ENCODE measurements around the gene ADAMTSL1.

ADAMTSL1 gene

DNA sequence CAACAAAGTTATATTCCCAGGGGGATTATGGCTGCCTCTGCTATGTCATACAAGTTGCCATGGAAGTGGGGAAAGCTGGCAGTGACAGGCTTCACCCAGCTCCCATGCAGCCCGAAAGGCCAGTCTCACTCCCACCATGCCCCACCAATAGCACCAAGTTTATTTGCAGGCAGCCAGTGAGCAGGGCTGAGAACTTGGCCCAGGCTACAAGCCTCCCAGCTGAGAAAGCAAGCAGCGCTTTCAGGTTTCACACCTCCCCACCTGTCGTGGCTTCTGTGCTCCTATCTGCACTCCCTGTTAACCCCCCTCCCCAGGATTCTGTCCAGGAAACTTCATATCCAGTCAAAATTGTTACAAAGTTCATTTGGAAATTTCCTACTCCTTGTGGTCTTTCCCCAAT, 404.0 kb downstream of the ADAMTSL1 start:
- no peak overlapping the region for H3K27ac ChIP-seq (ENCODE audit: insufficient read depth, low read depth, low read length, poor library complexity, severe bottlenecking)
- H3K4me3 ChIP-seq (ENCODE audit: insufficient read depth, low read depth, low read length), result no peak overlapping the region
- no peaks in the 10 kb centered on the region for H3K27me3 ChIP-seq (ENCODE audit: control insufficient read depth, insufficient read depth, low read length, poor library complexity, severe bottlenecking)
- 93 to 94% methylated on average over 3 of the region's 3 CpGs for WGBS, 2 experiments
- H3K4me1 ChIP-seq (ENCODE audit: control insufficient read depth, insufficient read depth, low read length), result no peaks in the 10 kb centered on the region
- H3K36me3 ChIP-seq (ENCODE audit: control insufficient read depth, insufficient read depth, low read length), result no peaks in the 10 kb centered on the region
- H3K9me3 ChIP-seq (ENCODE audit: control insufficient read depth, low read length), result no peaks in the 10 kb centered on the region

DNA sequence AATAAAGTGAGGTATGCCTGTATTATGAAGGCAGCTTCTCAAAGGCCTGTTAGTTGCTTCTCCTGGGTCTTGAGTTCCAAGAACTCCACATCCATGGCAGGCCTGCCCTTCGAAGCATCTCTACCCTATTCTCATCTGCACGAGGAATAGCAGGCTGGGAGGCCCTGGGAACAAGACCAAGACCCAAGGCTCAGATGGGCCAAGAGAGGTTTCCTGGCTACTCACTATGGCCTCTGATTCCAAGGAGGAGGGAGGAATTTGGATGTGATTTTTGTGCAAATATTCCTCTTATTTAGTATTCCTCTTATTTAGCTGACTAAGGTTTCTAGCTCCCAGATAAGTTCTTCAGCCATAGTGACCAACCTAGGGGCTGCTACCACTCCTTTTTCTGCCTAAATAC, 407.8 kb downstream of the ADAMTSL1 start:
- Histone ChIP-seq H3K36me3 (ENCODE audit: control insufficient read depth, insufficient read depth, low read length) (no peaks in the 10 kb centered on the region), H3K4me1 (ENCODE audit: control insufficient read depth, insufficient read depth, low read length) (no peaks in the 10 kb centered on the region), H3K27ac (ENCODE audit: insufficient read depth, low read depth, low read length, poor library complexity, severe bottlenecking) (no peak overlapping the region), H3K27me3 (ENCODE audit: control insufficient read depth, insufficient read depth, low read length, poor library complexity, severe bottlenecking) (no peaks in the 10 kb centered on the region), H3K4me3 (ENCODE audit: insufficient read depth, low read depth, low read length) (no peak overlapping the region), H3K9me3 (ENCODE audit: control insufficient read depth, low read length) (peaks cover 3% of the 10 kb centered on the region)
- 91% methylated on average over 2 of the region's 2 CpGs for WGBS, 2 experiments

DNA sequence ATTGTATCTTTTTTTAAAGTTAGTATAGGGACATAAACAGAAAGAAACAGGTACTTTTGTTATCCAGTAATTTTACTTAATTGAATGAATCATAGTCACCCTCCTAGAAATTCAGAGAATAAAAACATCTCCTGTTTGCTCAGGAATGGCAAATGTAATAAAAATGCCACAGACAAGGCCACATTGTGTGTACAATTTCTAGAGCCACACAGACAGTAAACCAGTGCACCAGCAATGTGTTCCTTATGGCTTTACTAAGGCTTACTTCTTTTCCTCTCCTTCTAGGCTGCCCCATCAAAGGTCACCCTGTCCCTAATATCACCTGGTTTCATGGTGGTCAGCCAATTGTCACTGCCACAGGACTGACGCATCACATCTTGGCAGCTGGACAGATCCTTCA, 413.6 kb downstream of the ADAMTSL1 start:
- 99 to 100% methylated on average over 1 of the region's 1 CpG for WGBS, 2 experiments
- peaks cover 3% of the 10 kb centered on the region for H3K9me3 ChIP-seq (ENCODE audit: control insufficient read depth, low read length)
- H3K4me1 ChIP-seq (ENCODE audit: control insufficient read depth, insufficient read depth, low read length), result peaks cover 5% of the 10 kb centered on the region
- H3K36me3 ChIP-seq (ENCODE audit: control insufficient read depth, insufficient read depth, low read length), result no peaks in the 10 kb centered on the region
- no peak overlapping the region for H3K4me3 ChIP-seq (ENCODE audit: insufficient read depth, low read depth, low read length)
- no peak overlapping the region for H3K27ac ChIP-seq (ENCODE audit: insufficient read depth, low read depth, low read length, poor library complexity, severe bottlenecking)
- H3K27me3 ChIP-seq (ENCODE audit: control insufficient read depth, insufficient read depth, low read length, poor library complexity, severe bottlenecking), result no peaks in the 10 kb centered on the region

DNA sequence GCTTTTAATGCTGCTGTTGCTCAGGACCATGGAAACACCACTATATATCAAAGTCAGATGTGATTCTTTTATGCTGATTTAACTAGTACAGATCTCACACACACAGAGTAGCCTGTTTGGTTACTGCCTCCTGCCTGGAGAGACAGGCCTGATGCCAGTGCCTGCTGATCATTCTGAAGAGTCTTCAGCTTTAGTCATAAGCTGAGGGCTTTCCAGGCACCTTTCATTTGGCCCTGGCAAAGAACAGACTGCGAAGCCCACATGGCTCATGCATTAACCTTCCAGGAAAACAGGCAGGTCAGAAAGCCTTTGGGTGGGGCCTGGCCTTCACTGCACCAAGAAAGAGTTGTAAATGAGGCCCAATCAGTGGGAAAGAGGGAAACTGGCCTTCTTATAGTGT, 414.3 kb downstream of the ADAMTSL1 start:
- Histone ChIP-seq H3K27ac (ENCODE audit: insufficient read depth, low read depth, low read length, poor library complexity, severe bottlenecking) (no peak overlapping the region), H3K9me3 (ENCODE audit: control insufficient read depth, low read length) (peaks cover 3% of the 10 kb centered on the region), H3K27me3 (ENCODE audit: control insufficient read depth, insufficient read depth, low read length, poor library complexity, severe bottlenecking) (no peaks in the 10 kb centered on the region), H3K4me1 (ENCODE audit: control insufficient read depth, insufficient read depth, low read length) (peaks cover 5% of the 10 kb centered on the region), H3K4me3 (ENCODE audit: insufficient read depth, low read depth, low read length) (no peak overlapping the region), H3K36me3 (ENCODE audit: control insufficient read depth, insufficient read depth, low read length) (no peaks in the 10 kb centered on the region)
- WGBS, 2 experiments, result 91 to 100% methylated on average over 1 of the region's 1 CpG

DNA sequence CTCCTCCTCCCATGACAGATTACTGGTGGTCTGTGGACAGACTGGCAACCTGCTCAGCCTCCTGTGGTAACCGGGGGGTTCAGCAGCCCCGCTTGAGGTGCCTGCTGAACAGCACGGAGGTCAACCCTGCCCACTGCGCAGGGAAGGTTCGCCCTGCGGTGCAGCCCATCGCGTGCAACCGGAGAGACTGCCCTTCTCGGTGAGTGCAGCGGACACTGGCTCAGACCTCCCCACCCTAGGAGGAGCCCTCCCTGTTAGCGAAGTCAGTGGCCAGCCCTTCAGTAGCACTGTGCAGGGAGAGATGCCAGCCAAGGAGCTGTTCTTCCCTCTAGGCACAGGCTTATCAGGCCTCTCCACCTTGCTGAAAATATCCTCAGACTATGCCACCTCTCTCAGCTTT, 415.6 kb downstream of the ADAMTSL1 start:
- WGBS, 2 experiments, result 93 to 96% methylated on average over 12 of the region's 12 CpGs
- peaks cover 5% of the 10 kb centered on the region for H3K4me1 ChIP-seq (ENCODE audit: control insufficient read depth, insufficient read depth, low read length)

DNA sequence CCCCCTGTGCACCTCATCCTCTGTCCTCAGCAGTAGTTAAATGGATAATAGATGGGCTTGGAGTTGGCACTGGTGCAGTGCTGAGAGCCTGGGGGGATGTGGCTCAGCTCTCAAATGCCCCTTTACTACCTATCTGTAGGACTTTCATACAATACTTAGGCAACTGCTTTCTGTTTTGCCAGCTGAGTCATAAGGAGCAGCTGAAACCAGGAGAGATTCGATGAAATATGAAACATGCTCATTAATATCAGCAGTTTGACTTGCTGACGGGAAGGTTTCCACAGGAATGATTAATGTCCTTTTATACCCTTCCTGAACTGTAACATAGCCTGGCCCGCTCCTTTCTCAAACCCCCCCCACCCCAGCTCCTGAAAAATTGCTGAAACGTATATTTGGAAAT, 416.4 kb downstream of the ADAMTSL1 start:
- no peak overlapping the region for H3K27ac ChIP-seq (ENCODE audit: insufficient read depth, low read depth, low read length, poor library complexity, severe bottlenecking)
- H3K4me1 ChIP-seq (ENCODE audit: control insufficient read depth, insufficient read depth, low read length), result peaks cover 5% of the 10 kb centered on the region
- H3K36me3 ChIP-seq (ENCODE audit: control insufficient read depth, insufficient read depth, low read length), result no peaks in the 10 kb centered on the region
- H3K27me3 ChIP-seq (ENCODE audit: control insufficient read depth, insufficient read depth, low read length, poor library complexity, severe bottlenecking), result no peaks in the 10 kb centered on the region
- no peak overlapping the region for H3K4me3 ChIP-seq (ENCODE audit: insufficient read depth, low read depth, low read length)
- no peaks in the 10 kb centered on the region for H3K9me3 ChIP-seq (ENCODE audit: control insufficient read depth, low read length)
- WGBS, 2 experiments, result 89 to 95% methylated on average over 3 to 4 of the region's 4 CpGs

More for the DNA sequence above, 415.6 kb downstream of the ADAMTSL1 start:
- Histone ChIP-seq H3K27me3 (ENCODE audit: control insufficient read depth, insufficient read depth, low read length, poor library complexity, severe bottlenecking) (no peaks in the 10 kb centered on the region), H3K36me3 (ENCODE audit: control insufficient read depth, insufficient read depth, low read length) (no peaks in the 10 kb centered on the region), H3K4me3 (ENCODE audit: insufficient read depth, low read depth, low read length) (no peak overlapping the region), H3K9me3 (ENCODE audit: control insufficient read depth, low read length) (no peaks in the 10 kb centered on the region), H3K27ac (ENCODE audit: insufficient read depth, low read depth, low read length, poor library complexity, severe bottlenecking) (no peak overlapping the region)

DNA sequence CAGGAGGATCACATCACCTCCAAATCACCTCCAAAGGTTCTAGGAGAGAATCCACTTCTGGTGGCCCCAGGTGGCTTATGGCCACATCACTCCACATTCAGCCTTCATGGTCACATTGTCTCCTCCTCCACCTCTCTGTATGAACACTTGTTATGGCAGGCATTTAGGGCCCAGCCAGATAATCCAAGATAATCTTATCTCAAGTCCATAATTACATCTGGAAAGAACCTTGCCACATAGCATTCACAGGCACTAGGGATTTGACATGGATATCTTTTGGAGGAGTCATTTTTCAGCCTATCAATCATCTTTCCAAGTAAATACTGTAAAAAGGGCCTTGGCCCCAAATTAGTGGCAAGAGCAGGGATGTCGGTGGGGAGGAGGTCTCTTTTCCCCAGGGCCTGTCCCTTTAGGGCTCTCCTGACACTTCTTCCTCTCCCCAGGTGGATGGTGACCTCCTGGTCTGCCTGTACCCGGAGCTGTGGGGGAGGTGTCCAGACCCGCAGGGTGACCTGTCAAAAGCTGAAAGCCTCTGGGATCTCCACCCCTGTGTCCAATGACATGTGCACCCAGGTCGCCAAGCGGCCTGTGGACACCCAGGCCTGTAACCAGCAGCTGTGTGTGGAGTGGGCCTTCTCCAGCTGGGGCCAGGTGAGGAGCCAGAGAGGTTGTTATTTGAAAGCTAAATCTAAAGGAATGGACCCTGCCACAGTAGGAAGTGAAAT, 418.2 kb downstream of the ADAMTSL1 start:
- Histone ChIP-seq H3K27ac (ENCODE audit: insufficient read depth, low read depth, low read length, poor library complexity, severe bottlenecking) (no peak overlapping the region), H3K4me3 (ENCODE audit: insufficient read depth, low read depth, low read length) (no peak overlapping the region), H3K27me3 (ENCODE audit: control insufficient read depth, insufficient read depth, low read length, poor library complexity, severe bottlenecking) (no peaks in the 10 kb centered on the region), H3K36me3 (ENCODE audit: control insufficient read depth, insufficient read depth, low read length) (no peaks in the 10 kb centered on the region), H3K4me1 (ENCODE audit: control insufficient read depth, insufficient read depth, low read length) (peaks cover 5% of the 10 kb centered on the region), H3K9me3 (ENCODE audit: control insufficient read depth, low read length) (no peaks in the 10 kb centered on the region)
- WGBS, 2 experiments, result 92 to 94% methylated on average over 5 of the region's 5 CpGs

DNA sequence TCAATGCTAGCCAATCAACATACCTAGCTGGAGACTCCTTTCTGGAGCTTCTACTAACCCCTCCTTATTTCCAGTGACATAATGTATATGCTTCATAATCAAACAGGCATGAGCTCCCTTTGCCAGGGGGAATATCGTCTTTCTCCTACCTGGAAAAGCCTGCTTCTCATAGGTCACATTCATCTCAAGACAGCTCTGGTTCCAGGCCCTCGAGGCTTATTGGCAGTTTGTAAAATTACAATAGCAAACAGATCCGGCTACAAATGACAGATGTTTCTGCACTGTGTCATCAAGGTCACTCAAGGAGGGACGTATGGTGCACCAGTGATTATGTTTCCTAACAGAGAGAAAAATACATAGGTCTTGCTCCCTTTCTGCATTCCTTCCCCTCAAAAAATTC, 419.1 kb downstream of the ADAMTSL1 start:
- WGBS, 2 experiments, result 79 to 80% methylated on average over 4 of the region's 4 CpGs
- H3K27me3 ChIP-seq (ENCODE audit: control insufficient read depth, insufficient read depth, low read length, poor library complexity, severe bottlenecking), result no peaks in the 10 kb centered on the region
- no peak overlapping the region for H3K4me3 ChIP-seq (ENCODE audit: insufficient read depth, low read depth, low read length)
- H3K36me3 ChIP-seq (ENCODE audit: control insufficient read depth, insufficient read depth, low read length), result no peaks in the 10 kb centered on the region
- peaks cover 5% of the 10 kb centered on the region for H3K4me1 ChIP-seq (ENCODE audit: control insufficient read depth, insufficient read depth, low read length)
- H3K9me3 ChIP-seq (ENCODE audit: control insufficient read depth, low read length), result no peaks in the 10 kb centered on the region
- H3K27ac ChIP-seq (ENCODE audit: insufficient read depth, low read depth, low read length, poor library complexity, severe bottlenecking), result no peak overlapping the region

DNA sequence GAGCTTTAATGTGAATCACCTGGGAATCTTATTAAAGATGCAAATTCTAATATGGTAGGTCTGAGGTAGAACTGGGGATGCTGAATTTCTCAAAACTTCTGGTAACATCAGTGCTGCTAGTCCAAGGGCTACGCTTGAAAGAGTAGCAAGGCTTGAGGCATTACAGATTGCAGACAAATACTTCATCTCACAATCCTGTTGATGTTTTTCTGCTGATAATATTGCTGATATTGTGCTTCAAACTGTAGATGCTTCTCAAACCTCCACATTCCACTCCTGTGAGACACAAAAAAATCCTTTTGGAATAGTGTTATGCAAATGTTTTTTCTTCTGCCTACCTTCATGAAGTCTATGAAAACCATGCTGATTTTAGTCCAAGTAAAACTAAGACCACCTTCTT, 419.5 kb downstream of the ADAMTSL1 start:
- H3K4me1 ChIP-seq (ENCODE audit: control insufficient read depth, insufficient read depth, low read length), result peaks cover 5% of the 10 kb centered on the region
- no peak overlapping the region for H3K4me3 ChIP-seq (ENCODE audit: insufficient read depth, low read depth, low read length)
- H3K27ac ChIP-seq (ENCODE audit: insufficient read depth, low read depth, low read length, poor library complexity, severe bottlenecking), result no peak overlapping the region
- no peaks in the 10 kb centered on the region for H3K36me3 ChIP-seq (ENCODE audit: control insufficient read depth, insufficient read depth, low read length)
- H3K27me3 ChIP-seq (ENCODE audit: control insufficient read depth, insufficient read depth, low read length, poor library complexity, severe bottlenecking), result no peaks in the 10 kb centered on the region
- H3K9me3 ChIP-seq (ENCODE audit: control insufficient read depth, low read length), result no peaks in the 10 kb centered on the region
- WGBS, 2 experiments, result 83 to 100% methylated on average over 1 of the region's 1 CpG

DNA sequence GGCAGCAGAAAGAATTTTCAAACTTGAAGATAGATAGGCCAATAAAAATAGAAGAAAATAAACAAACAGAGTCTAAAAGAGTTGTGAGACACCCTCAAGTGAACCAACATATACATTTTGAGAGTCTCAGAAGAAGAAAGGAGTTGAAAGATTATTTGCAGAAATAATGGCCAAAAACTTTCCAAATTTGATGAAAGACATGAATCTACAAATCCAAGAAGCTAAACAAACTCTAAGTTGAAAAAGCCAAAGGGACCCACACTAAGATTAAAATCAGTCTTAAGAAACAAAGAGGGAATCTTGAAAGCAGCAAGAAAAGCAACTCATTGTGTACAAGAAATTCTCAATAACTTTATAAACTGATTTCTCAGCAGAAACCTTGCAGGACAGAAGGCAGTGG, 422.1 kb downstream of the ADAMTSL1 start:
- no peak overlapping the region for H3K27ac ChIP-seq (ENCODE audit: insufficient read depth, low read depth, low read length, poor library complexity, severe bottlenecking)
- no peaks in the 10 kb centered on the region for H3K36me3 ChIP-seq (ENCODE audit: control insufficient read depth, insufficient read depth, low read length)
- no peak overlapping the region for H3K4me3 ChIP-seq (ENCODE audit: insufficient read depth, low read depth, low read length)
- H3K9me3 ChIP-seq (ENCODE audit: control insufficient read depth, low read length), result no peaks in the 10 kb centered on the region
- peaks cover under 1% of the 10 kb centered on the region for H3K4me1 ChIP-seq (ENCODE audit: control insufficient read depth, insufficient read depth, low read length)
- no peaks in the 10 kb centered on the region for H3K27me3 ChIP-seq (ENCODE audit: control insufficient read depth, insufficient read depth, low read length, poor library complexity, severe bottlenecking)

All from ectodermal cell (in vitro differentiated cells).